NCI-H2081 (cell line): ENCODE data around the gene OR51E2.
A peak's percentile ranks its signal among the peaks of the same experiment; 100 is the strongest.
"Not testable (repeated sequence)": the region's sequence is repeated elsewhere in the genome, so short reads cannot be mapped to it uniquely, and the experiment has no call there.

ENCODE experiments used
- DNase-seq, 2 experiments: peaks; one replicate each; lab custom pipeline; 2025; lab: John Stamatoyannopoulos, UW

The OR51E2 gene

GRCh38 chr11:4697585-4697984, at the start of gene OR51E2:
Gene OR51E2 (minus strand): TSS chr11:4697853. CDS start chr11:4682711, 15,142 bp downstream.
- DNase-seq = peak; percentile 65 to 89

- DNase-seq = no peak
Measured at GRCh38 chr11:4740735-4741134, 43.1 kb upstream of the OR51E2 start.

DNA sequence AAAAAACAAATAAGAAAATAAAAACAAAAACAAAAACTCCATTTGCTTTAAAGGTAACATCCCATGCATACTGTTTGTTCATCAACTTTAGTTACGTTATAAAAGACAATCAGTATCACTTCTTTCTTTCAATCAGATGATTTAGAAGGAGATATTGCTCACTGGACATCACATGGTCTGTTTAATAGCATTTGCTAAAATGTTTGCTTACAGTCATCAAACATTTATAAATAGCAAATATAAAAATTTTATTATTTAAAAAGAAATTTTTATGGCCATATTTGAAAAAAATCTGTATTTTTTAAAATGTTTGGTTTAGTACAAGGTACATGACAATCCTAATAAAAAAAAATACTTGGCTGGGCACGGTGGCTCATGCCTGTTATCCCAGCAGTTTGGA, 29.5 kb upstream of the OR51E2 start:
- no peak for DNase-seq

- DNase-seq = not testable (repeated sequence)
Measured at GRCh38 chr11:4722616-4723534, 25.2 kb upstream of the OR51E2 start.

- DNase-seq = no peak
Measured at GRCh38 chr11:4714300-4714699, 16.6 kb upstream of the OR51E2 start.

DNA sequence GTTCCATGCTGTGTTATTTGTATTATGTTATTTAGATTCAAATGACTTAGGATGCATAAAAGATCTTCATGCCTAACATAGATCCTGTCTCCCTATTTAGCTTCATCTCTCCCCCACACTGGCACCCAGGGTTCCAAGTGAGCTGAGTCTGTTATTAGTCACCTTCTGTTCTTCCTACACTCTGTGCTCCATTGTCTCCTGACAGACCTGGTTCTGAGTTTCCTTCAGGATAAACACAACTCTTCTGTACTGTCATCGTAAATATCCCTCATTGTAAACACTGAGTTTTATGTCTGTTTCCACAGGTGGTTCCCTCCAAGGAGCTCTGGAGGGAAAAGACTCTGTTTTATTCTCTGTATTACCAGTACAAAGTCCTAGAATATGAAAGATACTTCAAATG, 15.6 kb upstream of the OR51E2 start:
- peak in 1 of 2 experiments; percentile 36 for DNase-seq

DNA sequence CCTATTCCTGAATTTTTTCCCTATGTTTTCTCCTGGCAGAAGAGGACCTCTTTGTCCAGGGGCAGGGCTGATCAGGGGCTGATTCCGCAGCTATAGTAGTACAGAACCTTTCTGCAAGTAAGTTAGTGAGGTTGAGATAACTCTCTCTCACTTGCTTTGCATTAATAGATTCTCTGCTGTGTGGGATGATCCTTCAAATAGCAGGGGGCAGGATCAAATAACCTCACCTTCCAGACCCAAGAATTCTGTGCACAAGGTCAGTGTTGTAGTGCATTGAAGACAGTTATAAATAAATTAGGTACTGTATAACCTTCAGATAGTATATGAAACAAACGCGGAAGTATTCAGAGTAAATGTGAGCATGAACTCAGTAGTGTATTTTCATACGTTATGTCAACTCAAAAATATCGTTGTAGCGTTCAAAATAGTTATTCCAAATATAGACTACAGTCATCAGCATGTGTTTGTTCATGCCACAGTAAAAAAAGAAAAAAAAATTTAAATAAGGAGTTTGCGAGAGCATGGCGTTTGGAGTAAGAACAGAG, 7.2 kb upstream of the OR51E2 start:
- peak in 1 of 2 experiments; percentile 80 for DNase-seq

- DNase-seq = peak; percentile 90 to 97
Measured at GRCh38 chr11:4704054-4704789, 6.6 kb upstream of the OR51E2 start, which contains the start of gene MMP26. Gene MMP26 (plus strand): TSS chr11:4704784.

DNA sequence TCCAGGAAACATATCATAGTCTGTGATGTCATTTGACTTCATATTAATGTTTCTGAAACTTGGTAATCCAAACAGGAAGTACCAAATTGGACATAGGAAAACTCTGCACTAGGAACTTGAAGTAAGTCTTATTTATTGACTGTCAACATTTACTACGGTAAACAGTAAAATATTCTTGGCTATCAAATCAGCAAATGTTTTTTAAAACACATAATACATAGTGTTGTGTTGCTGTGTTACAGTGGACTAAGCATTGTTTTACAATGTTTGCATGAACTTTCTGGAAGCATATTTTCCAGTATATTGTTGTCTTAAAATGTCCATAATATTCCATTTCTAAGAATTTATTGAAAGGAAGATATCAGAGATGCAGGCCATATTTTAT, 2.8 kb upstream of the OR51E2 start:
- no peak for DNase-seq

GRCh38 chr11:4699697-4700435, 2.2 kb upstream of the OR51E2 start:
- DNase-seq = no peak

- no peak for DNase-seq
Measured at GRCh38 chr11:4695442-4695841, 2.2 kb downstream of the OR51E2 start.

- no peak for DNase-seq
Measured at GRCh38 chr11:4684631-4685285, 12.9 kb downstream of the OR51E2 start.

DNA sequence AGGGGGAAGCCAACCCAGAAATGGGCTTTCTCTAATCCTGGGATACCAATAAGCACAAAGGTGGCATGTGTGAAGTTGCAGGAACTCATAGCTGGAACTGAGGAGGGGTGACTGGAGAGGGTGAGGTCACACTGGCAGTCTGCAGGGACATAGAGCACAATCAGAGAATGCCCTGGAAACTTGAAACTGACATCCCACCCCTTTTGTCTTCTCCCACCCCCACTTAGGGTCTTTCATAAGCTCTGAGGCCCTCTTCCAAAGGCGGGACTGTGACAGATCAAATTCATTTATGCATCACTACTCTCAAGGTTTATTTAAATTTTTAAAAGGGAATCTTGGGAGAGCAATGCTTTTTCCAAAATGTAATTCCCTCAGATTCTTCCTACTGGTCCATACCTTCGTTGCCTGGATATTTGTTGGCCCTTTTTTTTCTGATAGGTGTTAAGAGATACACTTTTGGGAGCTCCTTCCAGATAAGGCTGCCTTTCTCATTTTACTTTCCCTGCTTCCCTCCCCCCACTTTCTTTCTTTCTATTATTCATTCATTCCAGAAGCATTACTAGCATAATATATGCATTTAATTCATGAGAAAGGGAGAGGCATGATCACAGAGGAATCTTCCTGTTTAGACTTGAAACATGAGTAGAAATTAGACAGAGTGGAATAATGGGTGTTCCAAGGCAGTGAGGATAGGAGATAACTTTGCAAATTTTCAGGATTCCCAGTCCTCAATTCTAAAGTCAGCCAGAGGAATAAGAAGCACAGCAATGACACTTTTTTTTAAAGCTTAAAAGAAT, 14.8 kb downstream of the OR51E2 start:
- DNase-seq = no peak

- peak; percentile 69 to 95 for DNase-seq
Measured at GRCh38 chr11:4680341-4680740, 17.3 kb downstream of the OR51E2 start.

DNA sequence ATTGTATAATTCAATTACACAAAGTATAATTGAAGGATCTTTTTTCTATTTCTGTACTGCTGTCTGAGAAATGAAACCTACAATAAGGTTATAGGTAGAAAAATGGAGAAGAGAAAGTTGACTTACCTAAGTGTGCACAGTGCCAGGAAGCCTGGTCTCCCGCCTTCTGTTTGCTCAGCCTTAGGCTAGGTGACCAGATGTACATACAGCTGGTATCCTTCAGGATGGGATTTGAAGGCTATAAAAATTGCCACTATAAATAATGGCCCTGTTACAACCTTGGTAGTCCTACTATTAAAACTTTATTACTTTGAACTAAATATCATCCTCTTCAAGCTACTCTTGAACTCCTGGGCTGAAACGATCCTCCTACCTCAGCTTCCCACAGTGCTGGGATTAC, 19.7 kb downstream of the OR51E2 start:
- peak; percentile 74 to 92 for DNase-seq

DNA sequence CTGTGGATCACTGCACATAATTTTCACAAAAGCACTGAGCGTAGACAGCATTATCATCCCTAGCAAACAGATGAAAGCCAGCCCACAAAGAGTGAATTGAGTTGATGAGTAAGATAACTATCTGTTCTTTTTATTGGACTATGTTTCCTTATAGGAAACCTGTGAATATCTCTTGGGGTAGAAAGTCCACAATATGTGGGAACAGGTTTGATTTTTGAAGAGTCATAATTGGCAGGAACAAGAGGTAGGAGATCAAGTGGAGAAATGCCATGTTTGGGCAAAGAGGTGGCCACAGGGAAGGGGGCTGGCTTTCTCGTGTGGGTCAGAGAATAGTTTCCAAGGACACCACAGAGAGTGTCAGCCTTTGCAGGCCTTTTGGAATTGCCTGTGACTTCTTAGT, 23.9 kb downstream of the OR51E2 start:
- no peak for DNase-seq

- DNase-seq = no peak
Measured at GRCh38 chr11:4672470-4672869, 25.2 kb downstream of the OR51E2 start.

- DNase-seq = no peak
Measured at GRCh38 chr11:4671741-4672140, 25.9 kb downstream of the OR51E2 start.

GRCh38 chr11:4665424-4665823, 32.2 kb downstream of the OR51E2 start:
- DNase-seq = no peak

DNA sequence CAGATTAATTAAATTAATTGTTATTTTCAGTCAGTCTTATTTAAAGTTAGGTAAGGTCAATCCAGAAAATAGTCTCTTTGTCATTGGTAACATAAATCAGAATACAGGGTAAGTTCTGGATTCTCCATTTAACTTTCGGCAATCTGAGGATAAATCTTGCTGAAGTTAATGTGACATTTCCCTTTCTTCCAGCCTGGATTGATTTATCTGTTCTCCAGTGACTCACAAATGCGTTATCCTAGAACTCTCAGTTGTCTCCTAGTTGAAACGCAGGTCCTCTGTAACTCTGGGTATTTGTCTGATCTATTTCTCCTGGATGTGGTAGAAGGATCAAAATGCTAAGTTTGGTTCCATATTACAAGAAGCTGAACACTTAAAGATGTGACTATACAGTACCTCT, 32.9 kb downstream of the OR51E2 start:
- DNase-seq = no peak

GRCh38 chr11:4664183-4664582, 33.5 kb downstream of the OR51E2 start:
- no peak for DNase-seq
